NCI-H2029 (cell line): Measurements from ENCODE around the gene CAMTA1.

ENCODE experiments used
- DNase-seq: peaks from one replicate; lab custom pipeline; 2025; lab: John Stamatoyannopoulos, UW

The CAMTA1 gene

DNA sequence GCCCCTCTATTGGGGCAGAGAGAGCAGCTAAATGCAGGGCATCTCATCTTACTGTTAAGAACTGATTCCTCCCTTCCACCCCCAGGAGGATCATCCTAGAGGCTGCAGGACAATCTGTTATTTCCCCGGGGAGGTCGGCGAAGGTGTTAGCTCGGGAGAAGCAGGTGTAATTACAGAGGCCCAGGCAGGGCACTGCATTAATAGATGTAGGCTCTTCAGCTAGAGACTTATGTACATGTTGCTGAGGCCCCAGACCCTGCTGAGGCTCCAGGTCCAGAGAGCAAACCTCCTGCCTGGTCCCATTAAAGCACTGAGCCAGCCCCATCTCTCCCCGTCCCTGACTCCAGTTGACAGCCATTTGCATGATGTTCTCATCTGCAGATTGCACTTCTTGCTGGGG is 665.6 kb downstream of the CAMTA1 start:
- DNase-seq = no peak

DNA sequence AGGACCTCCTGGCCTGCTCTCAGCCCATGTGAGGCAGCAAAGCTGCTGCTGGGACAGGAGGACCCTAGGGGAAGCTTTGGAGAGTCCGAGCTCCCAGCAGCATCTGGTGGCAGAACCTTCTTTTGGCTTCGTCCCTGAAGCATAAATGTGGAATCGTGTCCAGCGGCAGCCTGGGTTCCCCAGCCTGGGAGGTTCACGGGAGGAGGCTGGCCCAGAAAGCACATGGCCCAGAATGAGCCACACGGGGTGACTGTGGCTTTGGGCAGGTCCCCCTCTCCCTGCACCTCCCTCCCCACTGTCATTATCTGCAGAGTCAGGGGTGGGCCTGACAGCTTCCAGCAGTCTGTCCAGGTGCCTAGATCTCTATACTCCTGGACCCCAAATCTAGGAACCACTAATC is 667.8 kb downstream of the CAMTA1 start:
- DNase-seq = no peak

DNA sequence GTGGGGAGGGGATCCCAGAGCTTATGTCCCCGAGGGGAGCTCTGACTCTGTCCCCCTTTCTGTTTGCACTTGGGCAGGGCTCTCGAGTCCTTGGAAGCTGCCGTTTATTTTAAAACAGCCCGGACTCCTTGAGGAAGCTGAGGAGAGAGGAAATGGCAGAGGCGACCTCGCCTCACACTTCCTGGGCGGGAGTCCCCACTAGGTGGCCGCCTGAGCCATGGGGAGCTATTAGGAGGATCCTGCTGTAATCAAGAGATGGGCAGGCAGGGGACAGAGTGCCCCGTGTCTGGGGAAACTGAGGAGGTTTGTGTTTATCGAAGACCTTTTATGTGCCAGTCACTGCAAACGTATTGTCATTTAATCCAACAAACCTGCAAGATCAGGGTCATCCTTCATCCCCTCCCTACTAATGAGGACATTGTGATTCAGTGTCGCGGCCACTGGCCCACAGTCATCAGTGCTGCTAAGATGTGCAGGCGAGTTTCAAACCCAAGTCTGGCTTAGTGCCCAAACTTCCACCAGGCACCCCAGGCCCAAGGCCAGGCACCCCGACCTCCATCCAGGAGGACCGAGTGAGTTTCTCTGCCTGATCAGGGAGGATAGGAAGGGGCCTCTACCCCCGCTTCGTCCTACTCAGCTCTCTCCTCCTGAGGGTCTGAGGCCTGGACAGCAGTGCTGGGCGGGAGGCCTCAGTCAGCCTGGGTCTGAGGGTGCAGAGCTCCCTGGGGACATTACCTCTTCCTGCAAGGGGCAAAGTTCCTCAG is 669.0 kb downstream of the CAMTA1 start:
- peak; percentile 14 for DNase-seq

DNA sequence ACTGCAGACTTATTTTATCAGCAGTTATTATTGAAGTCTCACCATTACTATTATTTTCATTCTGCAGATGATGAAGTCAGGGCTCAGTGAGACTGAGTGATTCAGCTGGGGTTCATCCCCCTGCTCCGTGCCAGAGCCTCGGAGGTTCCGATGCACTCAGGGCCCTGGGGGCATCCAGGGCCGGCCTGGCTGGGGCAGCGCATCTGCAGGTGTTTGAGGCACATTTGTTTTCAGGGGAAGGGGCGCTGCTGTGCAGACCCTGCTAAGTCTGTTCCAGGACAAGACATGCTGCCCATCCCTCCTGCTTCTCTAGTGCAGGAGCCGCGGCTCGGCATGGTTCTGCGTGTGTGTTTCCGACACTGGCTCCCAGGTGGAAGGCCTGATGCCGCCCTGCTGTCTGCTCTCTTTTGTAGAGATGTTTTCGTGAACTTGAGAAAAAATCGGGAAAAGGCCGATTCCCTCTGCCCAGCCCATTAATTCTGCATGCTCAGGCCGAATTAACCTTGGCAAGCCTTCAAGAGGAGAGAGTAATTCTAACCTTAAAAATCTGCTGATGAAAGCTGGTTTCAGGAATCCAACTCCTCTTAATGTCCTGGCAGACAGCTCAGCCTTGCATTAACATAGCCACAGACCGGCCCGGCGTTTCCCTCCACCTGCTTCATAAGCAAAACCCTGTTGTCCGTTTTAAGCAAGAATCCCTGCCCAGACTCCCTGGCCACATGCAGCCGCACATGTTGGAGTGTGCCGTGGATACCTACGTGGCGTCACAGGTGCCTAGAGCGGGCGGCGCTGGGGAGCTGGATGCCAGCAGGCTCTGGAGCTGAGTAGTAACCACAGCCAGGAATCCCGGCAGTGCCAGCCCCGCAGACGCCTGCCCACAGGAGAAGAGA is 669.9 kb downstream of the CAMTA1 start:
- DNase-seq = no peak

DNA sequence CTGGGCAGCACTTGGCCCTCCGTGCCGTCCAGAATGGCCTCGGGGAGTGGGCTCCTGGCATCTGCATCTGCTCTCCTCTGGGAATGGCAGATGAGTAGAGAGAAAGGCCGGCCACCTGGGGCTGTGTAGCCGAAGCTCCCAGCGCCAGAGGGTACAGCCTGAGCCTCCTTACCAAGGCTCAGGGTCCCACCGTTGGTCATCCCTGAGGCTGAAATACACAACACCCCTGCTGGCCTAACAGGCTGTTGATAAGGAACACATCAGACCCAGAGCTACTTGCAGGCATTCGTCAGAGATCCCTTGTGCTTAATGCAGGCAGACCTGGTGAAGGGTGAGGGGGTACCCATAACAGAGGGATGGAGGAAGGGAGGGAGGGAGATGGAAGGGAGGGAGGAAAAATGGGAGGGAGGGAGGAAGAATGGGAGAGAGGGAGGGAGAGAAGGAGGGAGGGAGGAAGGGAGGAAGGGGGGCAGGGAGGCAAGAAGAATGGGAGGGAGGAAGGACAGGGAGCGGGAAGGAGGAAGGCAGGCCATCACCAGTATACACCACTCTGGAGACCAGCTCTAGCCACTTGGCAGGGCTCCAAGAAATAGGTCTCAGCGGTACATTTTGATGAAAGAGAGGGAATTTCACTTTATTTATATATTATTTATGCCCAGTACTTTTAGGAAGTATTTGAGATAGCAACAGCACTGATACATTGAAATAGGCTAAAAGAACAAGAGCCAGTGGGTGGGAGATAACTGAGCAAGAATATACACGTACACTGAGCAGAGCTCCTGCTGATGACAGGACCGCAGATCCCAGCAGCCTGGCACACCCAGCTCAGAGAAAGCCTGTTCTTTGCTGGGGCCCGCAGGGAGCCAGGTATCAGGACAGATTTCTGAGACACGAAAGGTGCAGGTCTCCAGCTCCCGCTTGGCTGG is 670.8 kb downstream of the CAMTA1 start:
- no peak for DNase-seq

DNA sequence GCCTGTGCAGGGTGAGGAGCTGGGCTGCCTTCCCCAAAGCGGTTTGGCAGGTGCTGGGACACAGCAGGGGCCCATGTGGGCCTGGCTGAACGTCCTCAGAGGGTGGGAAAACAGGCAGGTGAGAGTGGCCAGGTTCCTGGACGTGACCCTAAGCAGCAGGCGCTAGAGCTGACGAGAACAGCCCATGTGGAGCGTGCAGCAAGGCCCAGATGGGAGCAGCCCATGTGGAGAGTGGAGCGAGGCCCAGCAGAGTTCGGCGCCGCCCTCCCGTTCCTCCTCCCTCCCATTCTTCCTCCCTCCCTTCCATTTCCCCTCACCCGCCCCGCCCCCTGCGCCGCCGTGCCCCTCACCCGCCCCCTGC is 671.4 kb downstream of the CAMTA1 start:
- no peak for DNase-seq

DNA sequence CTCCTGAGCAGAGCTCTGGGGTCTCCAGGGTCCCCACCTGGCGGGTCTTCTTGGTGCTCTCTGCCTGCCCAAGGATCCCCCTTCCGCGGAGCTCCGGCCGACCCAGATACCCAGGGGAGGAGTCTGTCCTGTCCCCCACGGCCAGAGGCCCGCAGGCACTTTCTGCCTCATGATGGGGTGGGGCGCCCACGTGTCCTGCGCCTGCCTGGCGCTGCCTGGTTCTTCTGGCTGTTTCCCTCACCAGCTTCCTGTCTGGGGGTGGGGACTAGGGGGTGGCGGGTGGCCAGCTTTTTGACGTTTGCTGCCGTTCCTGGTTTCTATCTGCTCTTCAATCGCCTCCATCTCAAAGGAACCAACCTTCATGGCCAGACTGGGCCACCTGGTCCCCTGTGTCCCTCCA is 672.6 kb downstream of the CAMTA1 start:
- no peak for DNase-seq

DNA sequence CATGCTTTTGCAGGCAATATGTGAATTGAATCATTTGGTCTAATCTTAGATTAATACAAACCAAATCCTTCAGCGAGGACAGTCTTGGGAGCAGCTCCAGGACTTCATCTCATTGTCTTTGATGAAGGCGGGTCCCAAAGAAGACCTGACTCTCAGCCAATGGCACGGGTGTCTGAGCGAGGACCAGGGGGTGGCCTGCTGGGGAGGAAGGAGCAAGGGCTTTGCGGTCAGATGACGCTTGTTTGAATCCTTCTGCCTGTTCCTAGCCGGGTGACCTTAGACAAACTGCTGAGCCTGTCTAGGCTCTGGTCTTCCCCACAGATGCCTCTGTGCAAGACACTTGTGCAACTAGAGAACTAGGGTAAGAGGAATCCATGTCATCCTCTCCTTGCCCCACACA is 673.7 kb downstream of the CAMTA1 start:
- no peak for DNase-seq

DNA sequence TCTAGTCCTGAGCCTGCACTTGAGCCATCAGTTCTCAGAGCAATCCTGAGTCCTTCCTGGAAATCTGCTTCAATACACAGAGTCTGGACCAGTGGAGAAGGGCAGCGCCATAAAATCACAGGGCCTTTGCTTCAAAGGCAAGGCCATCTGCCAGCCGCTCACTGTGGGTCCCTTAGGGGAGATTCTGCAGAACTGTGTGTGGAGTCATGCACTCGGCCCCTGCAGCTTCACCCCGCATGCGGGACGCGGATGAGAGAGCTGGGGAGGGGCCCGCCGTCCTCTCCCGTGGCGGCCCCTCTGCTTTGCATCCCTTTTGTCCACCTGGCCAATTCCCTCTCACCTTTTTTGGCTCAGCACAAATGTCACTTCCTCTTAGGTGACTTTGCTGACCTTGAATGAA is 674.7 kb downstream of the CAMTA1 start:
- DNase-seq = no peak

DNA sequence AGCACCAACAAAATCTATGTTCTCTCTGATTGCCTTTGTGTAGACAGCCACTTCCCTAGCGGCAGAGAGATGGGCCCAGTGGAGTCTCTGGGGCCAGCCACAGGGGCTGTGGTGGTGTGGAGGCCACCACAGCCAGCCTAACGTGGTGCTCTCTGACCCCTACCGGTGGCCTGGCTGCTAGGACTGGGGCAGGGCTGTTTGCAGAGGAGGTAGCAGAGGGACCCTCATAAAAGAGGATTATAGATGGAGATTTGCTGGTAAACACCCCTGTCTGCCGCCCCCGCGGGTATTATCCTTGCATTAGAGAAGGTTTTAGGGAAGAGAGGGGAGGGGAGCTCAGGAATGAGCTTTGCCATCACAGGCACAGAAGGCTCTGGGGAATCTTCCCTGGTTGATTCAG is 675.6 kb downstream of the CAMTA1 start:
- DNase-seq = no peak

DNA sequence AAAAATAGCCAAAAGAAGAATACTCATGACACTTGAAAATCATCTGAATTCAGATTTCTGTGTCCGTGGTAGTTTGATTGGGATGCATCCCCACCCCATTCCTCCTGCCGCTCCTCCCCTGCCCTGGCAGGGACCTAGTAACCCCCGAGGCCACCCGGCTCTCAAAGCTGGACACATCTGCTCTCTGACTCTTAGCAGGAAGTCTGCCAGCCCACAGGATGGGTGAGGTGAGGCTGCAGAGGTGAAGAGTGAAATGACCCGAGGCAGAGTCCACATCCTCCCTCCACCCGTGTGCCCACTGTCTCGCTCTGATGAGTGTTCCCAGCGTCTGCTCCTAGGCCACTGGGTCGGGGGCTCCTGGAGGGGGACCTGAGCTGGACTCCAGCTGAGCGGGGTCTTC is 677.4 kb downstream of the CAMTA1 start:
- DNase-seq = no peak

DNA sequence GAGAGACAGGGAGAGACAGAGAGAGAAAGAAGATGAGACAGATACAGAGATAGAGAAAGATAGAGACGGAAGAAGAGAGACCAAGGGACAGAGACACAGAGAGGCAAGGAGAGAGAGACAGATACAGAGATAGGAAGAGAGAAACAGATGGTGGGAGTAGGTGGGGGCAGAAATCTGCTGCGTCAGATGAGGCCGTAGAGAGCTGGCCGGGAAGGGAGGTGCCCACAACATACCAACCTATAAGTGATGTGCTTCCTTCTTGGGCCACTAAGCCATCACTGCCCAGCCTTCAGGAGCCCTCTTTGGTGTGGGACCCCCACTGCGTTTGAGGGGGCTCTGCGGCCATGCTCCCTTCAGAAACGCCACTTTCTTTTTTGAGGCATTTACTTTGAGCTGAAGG is 678.3 kb downstream of the CAMTA1 start:
- no peak for DNase-seq

DNA sequence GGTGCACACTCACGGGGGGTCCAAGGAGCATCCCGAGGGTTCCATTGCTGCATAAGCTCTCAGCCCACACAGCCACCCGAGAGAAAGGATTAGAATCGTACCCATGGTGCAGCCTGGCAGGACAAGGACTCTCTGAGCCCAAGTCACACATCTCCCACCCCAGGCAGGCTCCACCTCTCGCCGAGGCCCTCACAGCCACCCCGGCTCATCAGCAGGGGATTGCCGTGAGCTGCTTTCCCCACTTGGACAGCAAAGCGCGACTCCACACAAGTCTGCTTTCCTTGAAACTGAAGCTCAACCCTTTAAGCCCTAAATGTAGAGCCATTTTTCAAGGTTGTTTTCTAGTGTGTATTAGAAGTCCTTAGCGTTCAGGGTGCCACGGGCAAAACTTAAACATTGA is 679.5 kb downstream of the CAMTA1 start:
- DNase-seq = no peak

DNA sequence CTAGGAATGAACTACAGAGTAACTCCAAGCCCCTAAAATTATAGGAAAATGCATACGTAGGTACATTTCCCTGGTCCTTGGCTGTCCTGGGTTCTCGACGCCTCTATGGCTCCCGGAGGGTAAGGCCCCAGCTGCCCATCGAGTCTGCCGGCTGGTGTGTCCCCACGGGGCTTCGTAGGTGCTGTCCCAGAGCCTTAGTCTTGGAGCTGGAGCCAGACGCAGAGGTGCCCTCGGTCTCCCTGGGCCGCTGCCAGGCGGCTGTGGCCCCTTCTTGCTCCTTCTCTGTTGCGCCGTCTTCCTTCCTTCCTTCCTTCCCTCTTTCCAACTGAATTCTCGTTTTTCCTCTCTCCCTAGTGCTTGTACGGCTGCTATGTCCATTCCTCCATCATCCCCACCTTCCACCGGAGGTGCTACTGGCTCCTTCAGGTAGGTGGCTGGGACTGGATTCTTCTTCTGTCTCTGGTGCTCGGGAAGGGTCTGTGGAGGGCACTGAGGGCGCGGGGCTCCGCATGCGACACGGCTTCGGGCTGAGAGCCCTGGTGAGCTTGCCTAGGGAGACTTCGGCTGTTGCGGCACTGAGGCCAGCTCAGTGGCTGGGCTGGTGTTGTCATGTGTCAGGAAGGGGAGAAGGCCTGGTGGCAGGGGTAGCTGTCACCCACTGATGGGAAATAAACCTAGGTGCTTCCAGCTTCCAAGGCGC is 682.4 kb downstream of the CAMTA1 start:
- no peak for DNase-seq

DNA sequence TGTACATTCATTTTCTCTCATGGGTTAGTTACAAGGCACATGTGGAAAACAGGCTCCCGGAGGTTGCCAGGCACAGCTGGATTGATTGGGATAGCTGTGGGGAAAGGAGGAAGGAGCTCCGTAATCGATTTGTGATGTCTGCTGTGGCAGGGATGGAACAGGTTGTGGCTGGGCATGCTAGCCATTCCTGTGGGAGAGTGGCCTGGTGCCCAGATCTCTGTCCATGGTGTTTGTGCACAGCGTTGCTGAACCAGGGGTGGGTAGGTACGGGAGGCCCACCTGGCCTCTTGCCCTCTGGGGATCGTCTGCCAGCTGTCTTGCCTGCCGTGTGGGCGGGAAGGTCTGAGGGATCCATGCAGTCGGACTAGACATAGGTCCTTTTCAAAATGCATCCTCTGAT is 683.0 kb downstream of the CAMTA1 start:
- no peak for DNase-seq

DNA sequence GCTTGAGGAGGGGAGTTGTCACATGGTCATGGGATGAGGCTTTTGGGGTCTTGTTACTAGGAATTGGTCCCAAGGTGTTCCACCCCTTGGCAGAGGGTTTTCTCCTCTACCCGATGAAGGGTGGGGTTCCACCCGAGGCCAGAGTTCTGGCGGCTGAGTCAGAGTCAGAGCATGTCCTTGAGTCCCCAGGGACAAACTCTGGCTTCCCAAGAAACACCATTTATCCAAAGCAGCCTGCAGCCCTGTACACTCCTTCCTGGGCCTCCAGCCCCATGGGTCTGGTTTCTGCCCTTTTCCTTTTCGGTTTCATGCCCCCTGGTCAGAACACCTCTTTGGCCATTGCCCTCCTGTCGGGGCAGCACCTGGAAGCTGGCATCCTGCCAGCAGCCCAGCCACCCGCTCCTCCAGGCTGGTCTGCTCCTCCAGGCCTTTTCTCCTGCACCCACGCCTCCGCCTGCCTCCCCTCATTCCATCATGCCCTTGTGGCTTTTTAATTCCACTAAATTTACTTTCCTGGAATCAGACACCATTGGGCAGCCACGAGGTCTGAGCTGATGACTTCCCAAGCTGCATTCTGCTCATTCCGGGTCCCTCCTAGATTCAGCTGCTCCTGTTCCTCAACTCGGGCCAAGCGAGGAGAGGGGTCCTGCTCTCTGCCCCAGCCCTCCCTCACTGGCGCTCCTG is 684.1 kb downstream of the CAMTA1 start:
- no peak for DNase-seq

DNA sequence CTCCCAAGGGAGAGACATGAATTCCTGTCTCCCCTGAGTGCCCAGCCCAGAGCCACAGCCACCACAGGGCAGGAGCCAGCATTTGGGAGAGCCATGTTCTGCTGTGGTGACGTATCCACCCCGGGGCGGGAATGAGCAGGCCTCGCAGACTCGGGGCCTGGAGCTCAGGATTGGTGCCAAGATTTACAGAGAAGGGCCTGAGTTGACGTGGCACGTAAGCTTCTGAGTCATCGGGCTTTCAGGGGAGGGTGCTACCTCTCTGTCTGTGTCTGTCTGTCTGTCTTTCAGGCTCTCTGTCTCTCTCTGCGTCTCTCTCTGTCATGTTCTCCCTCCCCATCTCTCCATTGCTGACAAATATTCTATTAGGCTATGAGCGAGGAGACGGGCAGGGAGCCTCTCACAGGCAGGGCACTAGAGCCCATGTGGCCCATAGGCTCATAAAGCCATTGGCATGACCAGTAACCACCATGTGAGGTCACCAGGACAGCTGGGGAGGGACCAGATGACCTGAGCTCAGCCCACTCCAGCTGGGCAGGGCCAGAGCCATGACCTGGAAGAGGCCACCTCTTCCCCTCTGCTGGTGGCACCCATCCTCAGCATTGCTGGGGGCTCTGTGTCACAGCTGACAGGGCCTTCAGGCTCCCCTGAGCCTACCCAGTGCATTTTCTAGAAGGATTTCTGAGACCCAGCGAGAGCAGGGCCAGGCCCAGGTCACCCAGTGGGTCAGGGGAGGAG is 685.8 kb downstream of the CAMTA1 start:
- no peak for DNase-seq

DNA sequence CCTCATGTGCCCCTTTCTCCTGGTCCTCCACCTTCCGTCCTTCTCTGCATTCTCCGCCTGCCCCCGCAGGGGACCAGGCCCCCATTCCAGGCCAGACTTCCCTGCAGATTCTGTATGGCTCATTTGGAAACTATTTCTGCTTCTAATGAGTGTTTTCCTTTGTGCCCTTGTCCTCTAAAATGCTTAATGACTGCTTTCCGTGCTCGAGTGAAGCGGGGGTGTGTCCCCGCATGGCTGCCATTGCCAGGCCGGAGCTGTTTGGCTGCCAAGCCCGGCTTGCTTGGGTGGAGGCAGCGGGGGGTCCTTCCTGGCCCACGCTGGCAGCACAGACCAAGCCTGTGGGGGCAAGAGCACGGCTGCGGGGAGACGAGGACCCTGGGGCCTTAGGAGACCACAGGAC is 686.6 kb downstream of the CAMTA1 start:
- DNase-seq = no peak

DNA sequence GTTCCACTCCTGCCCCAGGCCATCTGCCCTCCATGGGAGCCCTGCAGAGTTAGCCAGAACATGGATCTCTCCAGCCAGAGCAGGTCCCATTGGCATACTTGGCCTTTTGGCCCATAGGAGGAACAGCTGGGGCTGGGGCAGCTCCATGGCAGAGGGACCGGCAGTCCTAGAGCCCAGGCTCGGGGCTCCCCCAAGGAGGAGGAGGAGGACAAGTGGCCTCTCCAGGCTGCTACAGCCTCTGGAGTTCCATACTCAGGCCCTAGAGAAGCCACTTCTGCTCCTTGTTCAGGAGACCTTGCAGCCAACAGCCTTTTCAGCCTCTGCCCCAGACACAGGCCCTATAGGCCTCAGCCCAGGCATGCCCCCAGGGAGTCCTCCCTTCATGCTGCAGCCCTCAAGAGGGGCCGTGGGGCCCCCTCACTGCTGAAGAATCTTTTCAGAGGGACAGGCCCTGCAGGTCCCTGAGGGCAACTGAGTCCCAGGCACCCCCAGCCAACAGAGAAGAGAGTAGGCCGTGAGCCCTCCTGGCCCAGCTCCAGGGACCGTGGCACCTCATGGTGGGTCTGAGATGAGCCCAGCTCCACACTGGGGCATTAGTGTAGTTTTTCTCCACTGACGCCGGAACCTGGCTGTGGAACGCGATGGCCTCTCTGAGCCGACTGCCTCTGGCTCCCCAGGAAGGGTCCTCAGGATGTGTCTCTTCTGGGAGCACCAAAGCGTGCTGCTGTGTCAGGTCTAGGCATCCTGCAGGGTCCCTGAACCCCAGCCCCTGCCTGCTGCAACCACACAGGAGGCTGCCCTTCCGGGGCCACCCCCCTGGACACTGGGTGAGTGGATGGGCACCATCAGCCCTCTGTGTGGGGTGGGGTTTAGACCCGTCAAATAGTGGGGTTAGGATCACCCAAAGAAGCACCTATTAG is 688.2 kb downstream of the CAMTA1 start:
- no peak for DNase-seq

DNA sequence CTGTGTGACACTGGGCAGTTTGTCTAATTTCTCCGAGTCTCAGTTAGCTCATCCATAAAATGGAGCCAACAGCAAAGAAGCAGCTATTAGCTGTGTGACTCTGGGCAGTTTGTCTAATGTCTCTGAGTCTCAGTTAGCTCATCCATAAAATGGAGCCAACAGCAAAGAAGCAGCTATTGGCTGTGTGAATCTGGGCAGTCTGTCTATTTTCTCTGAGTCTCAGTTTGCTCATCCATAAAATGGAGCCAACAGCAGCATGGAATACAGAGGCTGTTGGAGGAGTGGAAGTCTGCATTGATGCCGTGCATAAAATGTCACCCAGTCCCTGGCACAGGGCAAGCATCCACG is 688.9 kb downstream of the CAMTA1 start:
- DNase-seq = no peak
